HG03520 (cell line): ENCODE results near the gene A3GALT2.

Experiments
- ATAC-seq: cut with Tn5 transposase; IDR thresholded peaks from one replicate; pipeline ENCODE4 v1.9.1; 2021; ENCODE audit warnings: mild to moderate bottlenecking, moderate library complexity; ENCODE audit not compliant: unreplicated experiment

The A3GALT2 gene

DNA sequence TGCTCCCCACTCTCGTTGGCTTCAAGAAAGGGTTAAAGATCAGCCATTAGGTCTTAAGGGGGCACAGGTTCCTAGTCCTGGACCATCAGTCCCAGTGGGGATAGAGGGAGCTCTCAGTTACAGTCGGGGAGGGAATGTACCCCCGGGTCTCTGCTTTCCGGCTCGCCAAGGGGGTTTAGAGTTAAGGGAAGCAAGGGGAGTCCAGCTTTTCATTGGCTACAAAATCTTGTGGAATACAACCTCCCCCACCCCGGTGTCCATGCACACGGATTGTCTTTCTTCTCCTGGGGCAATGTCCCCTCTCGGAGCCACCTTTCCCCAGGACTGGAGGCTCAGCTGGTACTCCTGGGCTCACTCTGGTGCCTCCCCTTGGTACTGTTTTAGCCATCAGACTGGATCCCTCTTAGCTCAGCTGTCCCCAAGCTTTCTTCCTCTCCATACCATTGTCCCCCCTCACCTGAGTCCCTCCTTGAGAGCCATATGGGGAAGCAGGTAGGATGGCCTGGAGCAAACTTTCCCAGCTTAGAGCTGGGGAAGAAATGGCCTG, at the start of gene A3GALT2:
Gene A3GALT2 (minus strand): TSS at position 480 of the 547 bp plus-strand sequence. CDS start 0 bp downstream, at position 480.
- ATAC-seq: no peak

- ATAC-seq: no peak
Measured at GRCh38 chr1:33370301-33370700, 49.4 kb upstream of the A3GALT2 start.

DNA sequence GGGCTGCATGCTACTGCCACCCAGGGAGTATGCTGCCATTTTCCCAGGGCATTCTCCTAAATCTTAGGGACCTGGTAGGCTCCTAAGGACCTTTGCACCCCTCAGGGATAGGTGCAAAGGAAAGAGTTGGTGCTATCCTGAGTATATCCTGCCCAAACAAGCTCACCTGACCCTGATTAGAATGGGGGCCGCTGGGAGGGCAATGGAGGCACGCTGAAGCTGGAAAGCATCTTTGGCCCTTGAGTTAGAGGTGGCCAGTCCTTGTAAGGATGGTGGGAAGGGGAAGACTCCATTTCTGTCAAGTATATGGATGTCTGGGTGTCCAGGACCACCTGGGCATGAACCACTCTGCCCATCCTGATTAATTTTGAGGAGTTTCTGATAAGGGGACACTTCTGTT, 48.9 kb upstream of the A3GALT2 start:
- ATAC-seq: no peak

DNA sequence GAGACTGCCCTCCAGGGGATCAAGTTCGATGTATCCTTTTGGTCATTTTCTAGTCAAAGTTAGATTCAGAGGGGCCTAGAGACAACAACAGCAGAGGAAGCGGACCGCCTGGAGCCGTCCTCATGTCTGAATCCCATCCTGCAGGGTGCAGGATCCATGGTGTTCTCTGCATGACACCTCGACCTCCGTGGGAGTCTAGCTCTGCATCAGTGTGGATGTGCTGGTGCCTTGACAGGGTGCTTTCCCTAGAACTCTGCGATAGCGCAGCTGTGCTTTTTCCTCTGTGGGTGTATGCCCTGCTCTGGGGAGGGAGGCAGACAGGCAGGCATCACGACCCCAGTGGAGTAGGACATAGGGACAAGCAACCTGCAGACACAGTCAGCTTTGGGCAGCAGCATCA, 48.2 kb upstream of the A3GALT2 start:
- ATAC-seq: no peak

- ATAC-seq: no peak
Measured at GRCh38 chr1:33368431-33368830, 47.5 kb upstream of the A3GALT2 start.

DNA sequence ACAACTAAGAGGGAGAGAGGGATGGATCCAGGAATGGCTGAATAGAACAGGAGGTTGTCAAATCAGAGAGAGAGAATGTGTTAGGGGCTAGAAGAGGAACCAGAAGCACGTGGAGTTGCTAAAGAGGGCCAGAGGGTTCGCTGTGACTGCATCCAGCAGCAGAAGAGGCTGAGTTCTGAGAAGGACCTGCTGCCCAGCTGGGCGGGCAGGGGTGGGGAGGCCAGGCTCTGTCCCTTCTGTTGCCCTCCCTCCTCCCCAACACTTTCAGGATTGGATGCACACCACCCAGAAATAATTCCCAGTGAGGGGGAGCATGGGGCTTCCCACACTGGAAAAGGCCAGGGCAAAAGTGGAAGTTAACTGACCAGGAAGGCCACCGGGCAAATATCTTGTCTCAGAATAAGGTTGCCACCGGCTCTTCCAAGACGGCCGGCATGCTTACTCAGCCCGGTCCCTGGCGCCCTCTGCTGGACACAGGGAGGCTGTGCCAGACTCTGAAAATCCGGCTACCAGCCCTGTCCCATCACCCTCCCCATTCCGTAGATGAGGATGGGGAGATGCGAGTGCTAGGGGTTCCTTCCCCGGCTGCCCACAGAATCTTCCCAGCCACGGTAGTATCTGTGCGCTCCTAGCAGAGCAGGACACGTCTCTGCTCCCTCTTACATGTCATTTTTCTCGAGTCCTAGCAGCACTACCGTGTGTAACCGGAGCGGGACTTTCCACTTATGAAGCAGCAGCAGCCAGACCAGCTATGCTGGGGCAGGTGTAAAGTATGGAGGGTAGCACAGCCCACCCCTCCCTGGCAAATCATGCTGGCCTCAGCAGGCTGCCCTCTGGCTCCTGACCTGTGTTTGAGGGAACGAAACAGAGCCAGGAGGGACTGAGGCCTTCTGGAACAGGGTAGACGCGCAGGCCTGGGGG, 46.8 kb upstream of the A3GALT2 start:
- peak; percentile 53 for ATAC-seq

DNA sequence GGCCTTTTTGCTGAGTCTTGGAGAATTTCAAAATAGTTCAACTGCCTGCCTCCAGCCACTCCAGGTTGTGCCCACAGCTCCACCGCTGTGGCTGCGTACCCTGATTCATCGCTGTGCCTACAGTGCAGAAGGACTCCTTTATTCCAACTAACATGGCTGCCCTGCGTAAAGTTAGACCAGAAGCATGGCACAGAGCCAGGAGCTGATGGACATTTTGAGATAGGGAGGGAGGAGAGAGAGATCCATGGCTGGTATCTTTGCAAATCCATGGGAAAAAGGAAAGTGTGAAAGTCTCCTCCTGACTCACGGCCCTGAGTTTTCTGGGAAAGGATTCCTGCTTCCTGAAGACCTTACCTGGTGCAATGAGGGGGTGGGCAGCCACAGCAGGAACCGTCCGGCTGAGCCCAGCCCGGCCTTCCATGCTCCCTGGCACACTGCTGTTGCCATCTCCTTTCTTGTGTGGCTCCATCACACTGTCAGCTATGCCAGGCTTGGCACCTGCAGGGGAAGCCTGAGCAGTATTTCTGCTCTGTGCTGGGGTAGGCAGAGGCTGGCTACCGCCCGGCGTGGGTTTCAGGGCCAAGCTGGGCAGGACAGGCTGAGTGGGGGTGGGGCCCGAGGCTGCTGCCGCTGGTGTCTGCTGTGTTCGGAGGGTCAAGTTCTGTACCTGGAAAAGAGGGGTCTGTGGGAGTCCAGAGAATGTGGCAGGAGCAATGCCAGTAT, 46.0 kb upstream of the A3GALT2 start:
- no peak for ATAC-seq

DNA sequence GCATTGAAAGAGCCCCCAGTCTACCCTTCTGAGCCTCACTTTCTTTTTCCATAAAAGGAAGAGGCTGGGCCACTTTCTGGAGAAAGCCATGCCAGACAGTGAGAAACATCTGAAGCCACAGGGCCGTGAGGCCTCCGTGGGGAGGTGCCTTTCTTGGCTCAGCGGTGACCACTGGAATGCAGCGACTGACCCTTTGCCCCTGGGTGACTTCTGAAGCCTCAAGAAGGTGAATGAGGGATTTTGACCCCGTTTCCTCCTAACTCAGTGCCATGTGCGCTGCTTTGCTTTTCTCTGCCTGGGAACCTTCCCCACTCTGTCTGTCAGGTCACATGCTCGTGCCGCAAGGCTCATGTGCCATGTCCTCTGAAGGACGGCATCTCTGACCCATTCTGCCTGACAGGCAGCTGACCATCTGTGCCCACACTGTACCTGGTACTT, 44.7 kb upstream of the A3GALT2 start:
- no peak for ATAC-seq

GRCh38 chr1:33364565-33364918, 43.6 kb upstream of the A3GALT2 start:
- ATAC-seq: no peak

- ATAC-seq: no peak
Measured at GRCh38 chr1:33363470-33363861, 42.6 kb upstream of the A3GALT2 start.

DNA sequence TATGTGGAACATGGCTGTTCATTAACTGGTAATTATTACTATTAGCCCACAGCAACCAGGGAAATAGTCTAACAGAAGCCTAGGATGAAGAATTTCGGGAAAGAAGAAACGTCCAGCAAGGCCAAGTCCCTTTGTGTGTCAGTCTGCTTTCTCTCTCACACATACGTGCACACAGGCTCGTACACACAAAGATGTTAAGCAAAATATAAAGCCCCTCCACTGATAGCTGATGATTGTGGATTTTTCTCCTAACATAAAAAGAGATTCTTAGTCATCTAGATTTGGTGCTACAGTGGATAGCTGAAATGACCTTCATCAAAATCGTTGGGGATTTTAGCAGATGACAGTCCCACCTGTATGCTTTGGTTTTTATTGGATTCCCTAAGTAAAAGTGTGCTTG, 42.1 kb upstream of the A3GALT2 start:
- ATAC-seq: no peak

GRCh38 chr1:33361532-33362235, 40.8 kb upstream of the A3GALT2 start:
- ATAC-seq: no peak

GRCh38 chr1:33360367-33360766, 39.5 kb upstream of the A3GALT2 start:
- ATAC-seq: no peak

DNA sequence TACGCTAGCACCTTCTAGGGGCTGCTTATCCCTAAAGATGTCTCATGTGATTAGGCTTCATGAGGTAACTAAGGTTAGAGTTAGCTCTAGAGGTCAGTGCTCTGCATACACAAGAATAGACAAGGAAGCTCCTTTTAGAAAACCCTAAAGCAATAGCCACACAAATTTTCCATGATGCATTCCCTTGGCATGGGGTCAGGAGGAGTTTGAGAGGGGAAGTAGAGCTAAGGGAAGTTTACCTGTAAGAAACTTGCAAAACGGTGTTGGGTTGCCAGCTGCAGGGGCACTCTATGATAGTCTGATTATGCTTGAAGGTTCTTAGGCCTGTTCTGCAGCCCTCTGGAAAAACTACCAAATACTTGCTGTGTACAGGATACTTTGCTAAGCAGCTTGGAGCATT, 39.0 kb upstream of the A3GALT2 start:
- ATAC-seq: no peak

- ATAC-seq: no peak
Measured at GRCh38 chr1:33358795-33359503, 38.1 kb upstream of the A3GALT2 start.

DNA sequence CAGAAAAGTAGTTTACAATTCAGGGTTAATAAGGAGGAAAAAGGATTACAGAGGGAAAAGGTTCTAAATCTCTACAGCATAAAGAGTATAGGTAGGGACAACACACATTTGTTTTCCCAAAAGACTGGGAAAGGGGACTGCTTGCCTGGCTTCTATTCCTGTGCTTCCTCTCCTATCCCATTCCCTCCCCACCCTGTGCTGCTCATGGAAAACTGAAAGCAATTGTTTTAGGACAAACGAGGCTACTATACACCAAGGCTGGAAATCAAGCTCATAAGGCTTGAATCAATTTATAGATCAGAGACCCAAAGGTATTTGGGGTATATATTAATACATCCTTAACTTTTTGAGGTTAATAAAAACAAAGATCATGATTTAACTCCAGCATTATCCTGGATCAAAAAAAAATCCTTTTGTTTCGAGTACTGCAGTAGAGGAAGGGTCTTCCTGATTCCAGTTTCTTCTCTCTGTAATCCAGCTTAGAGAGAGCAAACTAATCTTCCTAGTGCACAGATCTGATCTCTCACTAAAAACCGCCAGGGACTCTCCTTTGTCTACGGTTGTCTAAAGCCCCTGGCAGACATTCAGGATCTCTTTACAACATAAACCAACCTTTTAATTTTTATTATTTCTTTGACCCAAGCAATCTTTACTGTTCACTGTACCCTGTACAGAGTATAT, 37.4 kb upstream of the A3GALT2 start:
- ATAC-seq: no peak

DNA sequence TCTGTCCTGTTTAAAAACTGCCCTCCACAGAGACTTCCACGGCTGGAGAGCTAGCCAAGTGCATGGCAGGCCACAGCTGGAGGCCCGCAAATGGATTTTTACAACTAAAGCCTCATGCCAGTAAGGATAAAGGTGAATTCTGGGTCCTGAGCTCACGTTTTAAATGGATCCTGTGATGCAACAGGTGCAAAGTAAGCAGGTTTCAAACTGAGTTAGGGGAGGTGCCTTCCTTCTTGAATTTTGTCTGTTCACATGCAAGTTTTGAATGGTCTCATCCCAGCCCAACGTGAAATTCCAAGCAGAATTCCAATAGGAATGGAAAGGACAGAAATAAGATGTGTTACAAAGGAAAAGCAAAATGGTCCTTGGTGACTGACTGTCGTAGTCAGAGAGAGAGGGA, 36.2 kb upstream of the A3GALT2 start:
- ATAC-seq: no peak

- ATAC-seq: no peak
Measured at GRCh38 chr1:33354707-33355316, 33.9 kb upstream of the A3GALT2 start.

DNA sequence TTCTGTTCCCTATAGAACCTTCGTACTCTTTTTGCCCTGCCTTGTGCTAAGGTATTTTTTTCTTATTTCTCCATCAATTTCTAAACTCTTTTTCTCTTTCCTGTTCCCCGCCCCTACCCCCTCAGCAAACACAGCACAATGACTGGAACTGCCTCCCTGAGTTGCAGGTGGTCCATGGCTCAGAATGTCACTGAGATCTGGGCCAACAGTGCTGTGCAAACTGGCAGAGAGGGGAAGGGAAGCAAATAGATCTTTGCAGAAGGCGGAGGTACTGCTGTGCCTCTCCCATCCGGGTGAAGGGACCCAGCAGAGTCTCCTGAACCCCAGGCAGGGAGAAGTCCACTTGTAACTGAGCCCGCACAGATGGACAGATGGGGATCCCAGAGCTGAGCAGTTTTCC, 32.6 kb upstream of the A3GALT2 start:
- no peak for ATAC-seq

DNA sequence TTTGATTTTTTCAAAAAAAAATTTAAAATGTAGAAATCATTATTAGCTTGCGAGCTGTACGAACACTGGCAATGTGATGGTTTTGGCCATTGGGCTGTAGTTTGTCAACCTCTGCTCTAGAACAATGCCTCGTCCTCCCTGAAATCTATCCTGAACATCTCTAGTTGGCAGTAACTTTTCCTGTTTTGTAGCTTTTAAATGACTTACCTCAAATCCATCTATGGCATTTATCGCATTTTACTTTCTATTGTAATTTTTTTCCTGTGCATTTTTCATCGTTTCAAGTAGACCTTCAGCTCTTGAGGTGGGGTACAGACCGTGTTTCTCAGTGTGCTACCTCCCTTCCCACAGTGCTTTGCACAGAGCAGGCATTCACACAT, 30.4 kb upstream of the A3GALT2 start:
- ATAC-seq: no peak
